ENCODE data around the gene CFAP54. TPM values are rescaled to one million over a fixed set of nuclear protein-coding genes. Genes with fewer than 3 reads are reported as not detected.

Gene CFAP54
- total RNA-seq, 1 donor from 2014 or later = 0.16 TPM

DNA sequence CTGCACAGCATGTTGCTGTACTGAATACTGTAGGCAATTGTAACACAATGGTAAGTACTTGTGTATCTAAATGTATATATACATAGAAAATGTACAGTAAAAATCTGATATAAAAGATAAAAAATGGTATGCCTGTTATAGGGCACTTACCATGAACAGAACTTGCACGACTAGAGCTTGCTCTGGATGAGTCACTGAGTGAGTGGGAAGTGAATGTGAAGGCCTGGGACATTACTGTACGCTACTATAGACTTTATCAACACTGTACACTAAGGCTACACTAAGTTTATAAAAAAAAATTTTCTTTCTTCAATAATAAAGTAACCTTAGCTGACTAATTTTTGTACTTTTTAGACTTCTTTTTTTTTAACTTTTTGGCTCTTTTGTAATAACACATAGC, 393.5 kb downstream of the CFAP54 start:
- H3K4me3 ChIP-seq = no peak overlapping the region
- no peaks in the 10 kb centered on the region for H3K9me3 ChIP-seq (replicated peaks)
- H3K27me3 ChIP-seq (ENCODE audit: low read depth) = no peaks in the 10 kb centered on the region
- peaks cover 5% of the 10 kb centered on the region for H3K4me1 ChIP-seq
- H3K27ac ChIP-seq (replicated peaks) = no peak overlapping the region
- TF ChIP-seq, protein P1, sequence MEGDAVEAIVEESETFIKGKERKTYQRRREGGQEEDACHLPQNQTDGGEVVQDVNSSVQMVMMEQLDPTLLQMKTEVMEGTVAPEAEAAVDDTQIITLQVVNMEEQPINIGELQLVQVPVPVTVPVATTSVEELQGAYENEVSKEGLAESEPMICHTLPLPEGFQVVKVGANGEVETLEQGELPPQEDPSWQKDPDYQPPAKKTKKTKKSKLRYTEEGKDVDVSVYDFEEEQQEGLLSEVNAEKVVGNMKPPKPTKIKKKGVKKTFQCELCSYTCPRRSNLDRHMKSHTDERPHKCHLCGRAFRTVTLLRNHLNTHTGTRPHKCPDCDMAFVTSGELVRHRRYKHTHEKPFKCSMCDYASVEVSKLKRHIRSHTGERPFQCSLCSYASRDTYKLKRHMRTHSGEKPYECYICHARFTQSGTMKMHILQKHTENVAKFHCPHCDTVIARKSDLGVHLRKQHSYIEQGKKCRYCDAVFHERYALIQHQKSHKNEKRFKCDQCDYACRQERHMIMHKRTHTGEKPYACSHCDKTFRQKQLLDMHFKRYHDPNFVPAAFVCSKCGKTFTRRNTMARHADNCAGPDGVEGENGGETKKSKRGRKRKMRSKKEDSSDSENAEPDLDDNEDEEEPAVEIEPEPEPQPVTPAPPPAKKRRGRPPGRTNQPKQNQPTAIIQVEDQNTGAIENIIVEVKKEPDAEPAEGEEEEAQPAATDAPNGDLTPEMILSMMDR (IDR thresholded peaks at IDR 0.05; ENCODE audit: borderline replicate concordance) = no peak
- intact Hi-C loops (cut with micrococcal nuclease) = no loop called here
- no peaks in the 10 kb centered on the region for H3K36me3 ChIP-seq
- no peak for DNase-seq

DNA sequence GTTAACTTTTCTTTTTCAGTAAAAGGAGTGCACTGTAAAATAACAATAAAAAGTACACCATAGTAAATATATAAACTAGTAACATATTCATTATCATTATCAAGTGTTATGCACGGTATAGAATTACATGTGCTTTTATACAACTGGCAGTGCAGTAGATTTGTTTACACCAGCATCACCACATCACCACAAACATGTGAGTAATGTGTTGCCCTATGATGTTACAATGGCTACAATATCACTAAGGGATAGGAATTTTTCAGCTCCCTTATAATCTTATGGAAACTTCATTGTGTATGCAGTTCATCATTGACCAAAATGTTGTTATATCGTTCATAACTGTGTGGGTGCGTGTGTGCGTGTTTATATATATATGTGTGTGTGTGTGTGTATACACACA, 394.2 kb downstream of the CFAP54 start:
- peaks cover 5% of the 10 kb centered on the region for H3K4me1 ChIP-seq
- no peaks in the 10 kb centered on the region for H3K36me3 ChIP-seq
- H3K27me3 ChIP-seq (ENCODE audit: low read depth) = no peaks in the 10 kb centered on the region
- DNase-seq = no peak
- no peaks in the 10 kb centered on the region for H3K9me3 ChIP-seq (replicated peaks)
- TF ChIP-seq, protein P1 (IDR thresholded peaks at IDR 0.05; ENCODE audit: borderline replicate concordance) = no peak
- intact Hi-C loops (cut with micrococcal nuclease) = no loop called here
- H3K4me3 ChIP-seq = no peak overlapping the region
- H3K27ac ChIP-seq (replicated peaks) = no peak overlapping the region

DNA sequence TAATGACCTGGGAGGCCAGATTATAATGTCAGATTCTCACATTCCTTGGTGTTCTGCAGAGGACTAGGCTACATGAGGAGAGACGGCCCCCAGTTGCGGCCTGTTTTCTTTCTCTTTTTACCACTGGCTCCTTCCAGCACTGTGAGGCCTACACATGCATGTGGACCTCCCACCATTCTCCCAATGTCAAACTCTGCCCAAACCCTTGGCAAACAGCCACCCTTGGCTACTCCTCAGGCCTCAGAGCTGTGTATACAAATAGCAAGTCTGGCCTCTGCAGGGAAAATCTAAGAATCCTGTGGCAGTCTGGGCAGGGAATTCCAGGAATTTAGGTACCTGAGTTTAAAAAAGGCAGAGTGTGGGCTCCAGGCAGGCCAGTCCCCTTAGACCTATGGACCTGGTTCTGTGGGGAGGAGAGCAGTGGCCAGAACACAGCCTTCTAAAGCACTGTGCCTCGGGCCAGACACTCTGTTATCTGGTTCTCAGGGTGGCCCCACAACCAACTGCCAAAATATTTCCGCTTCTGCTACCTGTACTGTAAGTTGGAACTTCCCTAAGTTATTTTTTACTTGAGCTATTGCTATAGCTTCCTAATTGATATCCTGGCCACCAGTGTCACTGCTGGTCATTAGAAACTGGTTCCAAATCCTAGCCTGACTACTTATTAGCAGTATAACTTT, 397.8 kb downstream of the CFAP54 start:
- DNase-seq = no peak
- no peaks in the 10 kb centered on the region for H3K9me3 ChIP-seq (replicated peaks)
- H3K27ac ChIP-seq (replicated peaks) = no peak overlapping the region
- H3K36me3 ChIP-seq = no peaks in the 10 kb centered on the region
- H3K27me3 ChIP-seq (ENCODE audit: low read depth) = peaks cover 4% of the 10 kb centered on the region
- peaks cover 5% of the 10 kb centered on the region for H3K4me1 ChIP-seq
- TF ChIP-seq, protein P1 (IDR thresholded peaks at IDR 0.05; ENCODE audit: borderline replicate concordance) = no peak
- no peak overlapping the region for H3K4me3 ChIP-seq
- intact Hi-C loops (cut with micrococcal nuclease) = no loop called here

DNA sequence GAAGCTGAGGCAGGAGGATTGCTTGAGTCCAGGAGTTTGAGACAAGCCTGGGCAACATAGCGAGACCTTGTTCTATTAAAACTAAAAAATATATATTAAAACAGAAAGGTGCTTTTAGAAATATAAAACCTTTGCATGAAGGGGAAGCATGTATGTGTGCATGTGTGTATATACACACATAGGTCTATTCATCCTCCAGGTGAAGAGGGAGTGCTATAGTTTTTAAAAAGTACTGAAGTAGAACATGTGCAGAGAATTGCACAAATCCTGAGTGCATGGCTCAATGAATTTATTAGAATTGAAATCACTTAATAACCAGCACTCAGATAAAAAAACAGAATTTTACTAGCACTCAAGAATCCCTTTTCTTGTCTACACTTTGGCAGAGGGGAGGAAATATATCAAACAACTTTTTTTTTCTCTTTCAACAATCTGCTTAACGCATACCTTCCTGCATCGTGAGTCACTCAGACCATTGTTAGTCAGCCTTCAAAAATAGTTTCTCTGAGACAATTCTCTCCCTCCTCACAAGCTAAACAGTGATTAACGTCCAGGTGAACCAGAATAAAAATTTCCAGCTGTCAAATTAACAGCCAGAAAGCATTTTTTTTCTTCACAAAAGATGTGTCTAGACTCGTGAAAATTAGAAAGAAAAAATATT, 400.0 kb downstream of the CFAP54 start:
- Histone ChIP-seq H3K27me3 (ENCODE audit: low read depth) (peaks cover 4% of the 10 kb centered on the region), H3K9me3 (replicated peaks) (no peaks in the 10 kb centered on the region), H3K36me3 (no peaks in the 10 kb centered on the region), H3K27ac (replicated peaks) (no peak overlapping the region), H3K4me3 (no peak overlapping the region), H3K4me1 (peaks cover 5% of the 10 kb centered on the region)
- DNase-seq = no peak
- intact Hi-C loops (cut with micrococcal nuclease) = no loop called here
- TF ChIP-seq, protein P1 (IDR thresholded peaks at IDR 0.05; ENCODE audit: borderline replicate concordance) = no peak

DNA sequence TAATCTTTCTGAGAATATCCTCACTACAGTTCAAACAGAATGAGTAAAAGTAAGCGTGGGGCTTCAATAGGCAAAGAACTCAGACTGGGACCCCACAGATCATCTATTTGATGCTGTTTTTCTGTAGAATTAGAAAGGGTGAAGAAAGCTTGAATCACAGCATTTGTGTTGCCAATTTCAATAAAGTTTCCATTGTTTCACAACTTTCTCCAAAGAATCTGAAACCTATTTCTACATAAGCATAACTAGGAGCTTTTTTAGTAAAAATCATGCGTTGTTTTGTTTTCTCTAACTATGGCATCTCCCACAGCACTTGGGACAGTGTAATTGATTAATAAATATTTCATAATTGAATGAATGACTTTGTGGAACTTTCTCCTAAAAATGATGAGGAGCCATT, 401.0 kb downstream of the CFAP54 start:
- H3K4me1 ChIP-seq = peaks cover 5% of the 10 kb centered on the region
- no peaks in the 10 kb centered on the region for H3K36me3 ChIP-seq
- H3K27me3 ChIP-seq (ENCODE audit: low read depth) = peaks cover 4% of the 10 kb centered on the region
- H3K27ac ChIP-seq (replicated peaks) = no peak overlapping the region
- H3K9me3 ChIP-seq (replicated peaks) = no peaks in the 10 kb centered on the region
- TF ChIP-seq, protein P1 (IDR thresholded peaks at IDR 0.05; ENCODE audit: borderline replicate concordance) = no peak
- intact Hi-C loops (cut with micrococcal nuclease) = no loop called here
- H3K4me3 ChIP-seq = no peak overlapping the region
- DNase-seq = no peak

Measured in left ventricle myocardium inferior (tissue), 1 donor.